ENCODE data around the gene IGSF6.
"Not testable (repeated sequence)": the region's sequence is repeated elsewhere in the genome, so short reads cannot be mapped to it uniquely, and the experiment has no call there.

The IGSF6 gene

DNA sequence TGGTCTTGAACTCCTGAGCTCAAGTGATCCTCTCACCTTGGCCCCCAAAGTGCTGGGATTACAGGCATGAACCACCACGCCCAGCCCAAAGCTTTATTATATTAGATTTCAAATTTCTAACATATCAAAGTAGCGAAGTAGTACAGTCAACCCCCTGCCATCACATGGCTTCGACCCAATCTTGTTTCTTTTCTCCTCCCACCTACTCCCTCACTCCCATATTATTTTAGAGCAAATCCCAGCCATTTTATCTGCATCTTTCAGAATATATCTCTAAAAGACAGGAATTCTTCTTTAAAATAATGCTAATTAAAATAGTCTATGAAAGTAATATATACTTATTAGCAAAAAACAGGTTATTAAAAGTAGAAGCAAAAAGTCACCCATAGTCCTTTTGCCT, 893 bp downstream of the IGSF6 start:
- DNase-seq: no peak

DNA sequence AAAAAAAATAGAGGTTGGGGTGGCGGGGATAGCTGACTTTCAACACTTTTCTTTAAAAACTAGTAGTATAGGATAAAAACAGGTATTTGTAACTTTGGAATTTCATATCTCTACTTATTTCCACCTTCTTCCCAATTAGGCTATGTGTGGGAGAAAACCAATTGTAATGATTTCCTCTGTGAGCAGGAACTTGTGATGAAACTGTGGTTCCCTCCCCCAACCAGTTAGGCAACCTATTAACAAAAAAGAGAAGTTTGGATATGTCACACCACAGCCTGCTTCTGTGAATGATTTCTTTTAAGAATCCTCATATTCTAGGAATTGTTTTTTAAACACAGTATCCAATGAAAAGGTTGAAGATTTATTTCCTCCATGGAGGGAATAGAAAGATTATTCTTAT, 1.9 kb downstream of the IGSF6 start:
- DNase-seq: no peak

DNA sequence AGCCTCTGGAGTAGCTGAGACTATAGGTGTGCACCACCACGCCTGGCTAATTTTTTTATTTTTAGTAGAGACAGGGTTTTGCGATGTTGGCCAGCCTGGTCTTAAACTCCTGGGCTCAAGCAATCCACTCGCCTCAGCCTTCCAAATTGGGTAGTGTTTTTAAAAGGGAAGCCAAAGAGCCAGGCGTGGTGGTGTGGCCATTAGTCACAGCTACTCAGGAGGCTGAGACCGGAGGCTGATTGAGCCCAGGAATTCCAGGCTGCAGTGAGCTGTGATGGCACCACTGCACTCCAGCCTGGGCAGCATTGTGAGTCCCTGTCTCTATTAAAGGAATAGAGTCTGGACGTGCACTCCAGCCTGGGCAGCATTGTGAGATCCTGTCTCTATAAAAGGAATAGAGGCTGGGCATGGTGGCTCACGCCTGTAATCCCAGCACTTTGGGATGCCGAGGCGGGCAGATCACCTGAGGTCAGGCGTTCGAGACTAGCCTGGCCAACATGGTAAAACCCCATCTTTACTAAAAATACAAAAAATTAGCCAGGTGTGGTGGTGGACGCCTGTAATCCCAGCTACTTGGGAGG, 2.5 kb downstream of the IGSF6 start:
- DNase-seq: not testable (repeated sequence)

DNA sequence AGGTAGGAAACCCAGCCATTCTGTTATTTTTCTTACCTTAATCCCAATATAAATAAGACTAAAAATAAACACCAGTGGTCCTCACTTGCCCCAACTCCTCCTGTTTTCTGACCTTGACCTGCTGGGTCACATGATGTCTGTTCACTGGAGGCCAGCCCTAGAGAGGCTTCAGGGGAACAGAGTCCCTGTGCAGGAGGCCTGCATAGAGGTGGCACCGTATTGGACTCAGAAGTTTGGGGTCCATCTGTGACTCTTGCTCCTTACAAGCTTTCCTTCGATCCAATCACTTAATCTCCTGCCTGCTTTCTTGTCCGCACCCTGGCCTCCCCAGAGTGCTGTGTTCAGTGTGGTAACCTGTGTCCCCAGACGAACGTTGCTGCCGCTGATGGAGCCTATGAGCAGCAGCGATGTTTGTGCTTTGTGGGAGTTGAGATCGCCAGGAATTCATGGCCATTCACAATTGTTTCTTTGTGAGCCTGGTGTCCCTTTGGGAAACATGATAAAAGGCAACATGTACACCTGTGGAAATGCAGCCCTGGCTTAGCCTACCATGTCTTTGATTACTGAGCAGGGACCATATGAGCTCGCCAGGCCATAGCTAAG, 4.7 kb downstream of the IGSF6 start:
- no peak for DNase-seq

DNA sequence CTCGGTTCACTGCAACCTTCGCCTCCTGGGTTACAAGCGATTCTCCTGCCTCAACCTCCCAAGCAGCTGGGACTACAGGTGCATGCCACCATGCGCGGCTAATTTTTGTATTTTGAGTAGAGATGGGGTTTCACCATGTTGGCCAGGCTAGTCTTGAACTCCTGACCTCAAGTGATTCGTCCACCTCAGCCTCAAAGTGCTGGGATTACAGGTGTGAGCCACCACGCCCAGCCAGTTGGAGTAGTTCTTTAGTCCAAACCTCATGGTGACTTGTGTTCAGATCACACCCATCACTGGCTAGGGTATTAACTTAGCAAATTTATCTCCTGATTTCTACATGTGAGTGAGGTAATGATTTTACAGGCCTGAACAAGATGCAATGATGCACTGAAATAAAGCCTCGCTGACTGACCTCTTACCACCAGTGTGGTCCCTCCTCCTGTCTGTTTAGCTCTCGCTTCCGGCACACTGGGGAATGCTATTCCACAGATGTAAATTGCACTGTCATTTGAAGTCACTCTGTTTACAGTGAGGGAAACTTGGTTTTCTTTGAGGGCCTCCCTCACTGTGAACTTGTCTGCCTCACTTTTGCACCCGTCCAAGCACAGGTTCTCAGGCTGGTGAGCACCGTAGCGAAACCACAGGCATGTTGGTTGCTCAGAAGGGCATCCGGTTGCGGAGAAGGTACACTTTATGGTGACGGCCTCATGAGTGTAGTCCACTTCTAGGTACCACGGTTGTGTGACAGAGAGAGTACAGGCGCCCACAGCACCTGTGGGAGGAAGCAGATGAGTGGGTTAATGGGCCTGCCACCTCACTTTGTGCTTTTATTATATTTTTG, 5.5 kb downstream of the IGSF6 start:
- DNase-seq: no peak

DNA sequence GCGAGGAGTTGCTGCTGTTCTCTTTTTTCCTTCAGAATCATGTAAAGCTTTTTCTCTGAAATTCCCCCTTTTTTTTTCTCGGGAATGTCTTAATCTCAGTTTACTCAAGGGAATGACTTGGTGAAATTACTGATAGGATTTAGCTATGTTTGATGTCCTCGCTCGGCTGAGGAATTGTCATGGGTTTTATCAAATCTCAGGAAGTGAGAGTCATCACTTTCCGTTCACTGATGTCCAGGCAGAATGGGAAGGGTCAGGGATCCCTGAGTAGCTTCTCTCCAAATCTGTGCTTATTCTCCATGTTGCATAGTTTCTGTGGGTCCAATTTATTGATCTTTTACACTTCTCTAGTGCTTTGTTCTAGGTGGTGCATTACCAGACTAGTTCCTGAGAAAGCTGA, 6.3 kb downstream of the IGSF6 start:
- DNase-seq: no peak

DNA sequence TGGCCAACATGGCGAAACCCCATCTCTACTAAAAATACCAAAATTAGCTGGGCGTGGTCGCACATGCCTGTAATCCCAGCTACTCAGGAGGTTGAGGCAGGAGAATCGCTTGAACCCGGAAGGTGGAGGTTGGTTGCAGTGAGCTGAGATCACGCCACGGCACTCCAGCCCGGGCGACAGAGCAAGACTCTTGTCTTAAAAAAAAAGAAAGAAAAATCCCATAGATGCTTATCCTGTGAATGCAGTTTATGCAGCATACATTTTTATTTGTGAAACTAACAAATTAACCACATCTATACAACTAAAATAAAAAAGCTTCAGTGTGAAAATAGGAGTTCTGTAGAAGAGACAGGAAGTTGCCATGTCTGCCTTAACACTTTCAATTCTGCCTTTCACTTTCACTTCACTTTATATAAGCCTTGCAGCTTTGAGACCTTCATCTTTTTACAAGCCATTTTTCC, 7.1 kb downstream of the IGSF6 start:
- no peak for DNase-seq

DNA sequence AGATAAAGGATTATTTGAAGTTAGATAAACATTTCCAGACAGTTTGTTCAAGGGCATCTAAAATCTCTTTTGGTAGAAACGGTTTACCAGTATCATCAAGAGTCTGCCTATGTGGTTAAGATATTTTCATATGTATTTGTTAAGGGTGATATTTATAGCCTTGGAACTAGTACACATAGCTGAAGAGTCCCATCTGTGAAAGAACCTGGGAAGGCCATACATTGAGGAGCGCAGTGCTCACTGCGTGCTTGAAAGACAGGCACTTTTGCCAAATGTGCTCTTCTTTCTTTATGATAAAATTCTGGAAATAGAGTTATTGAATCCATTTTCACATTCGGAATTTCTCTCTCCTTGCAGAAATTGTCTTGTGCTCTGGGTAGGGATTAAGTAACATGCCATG, 7.7 kb downstream of the IGSF6 start:
- DNase-seq: no peak

DNA sequence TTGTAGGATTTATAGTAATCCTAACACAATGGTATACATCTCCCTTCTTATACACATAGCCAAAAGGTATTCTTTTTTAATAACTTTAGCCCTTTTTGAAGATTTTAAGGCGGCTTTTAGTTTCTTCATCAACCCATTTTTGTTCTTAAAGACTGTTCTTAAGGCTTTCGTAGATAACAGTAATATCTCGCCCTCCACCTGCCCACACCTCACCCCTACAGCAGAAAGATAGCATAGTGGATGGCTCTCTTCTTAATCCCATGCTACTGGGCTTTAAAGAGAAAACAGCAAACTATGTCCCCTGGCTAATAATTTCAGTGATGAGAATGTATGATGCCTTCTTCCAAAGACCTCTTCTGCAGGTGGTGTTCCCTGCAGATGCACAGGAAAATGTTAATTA, 8.6 kb downstream of the IGSF6 start:
- no peak for DNase-seq

DNA sequence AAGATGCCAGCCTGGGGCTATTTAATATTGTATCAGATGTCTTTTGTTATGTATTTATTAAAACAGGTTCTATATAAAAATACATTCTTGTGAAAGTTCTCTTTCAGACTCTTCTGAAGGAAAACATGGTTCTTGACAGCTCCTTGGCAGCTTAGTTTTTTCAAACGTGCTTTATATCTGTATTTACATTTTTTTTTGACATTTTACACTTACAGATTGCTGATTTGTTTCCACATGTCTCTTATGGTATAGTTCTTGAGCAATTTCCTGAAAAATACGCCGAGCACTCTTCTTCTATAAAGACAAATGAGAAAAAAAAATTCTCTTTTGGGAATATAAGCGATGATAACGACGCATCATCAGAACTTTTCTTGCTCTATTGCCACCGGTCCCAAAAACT, 9.5 kb downstream of the IGSF6 start:
- no peak for DNase-seq

DNA sequence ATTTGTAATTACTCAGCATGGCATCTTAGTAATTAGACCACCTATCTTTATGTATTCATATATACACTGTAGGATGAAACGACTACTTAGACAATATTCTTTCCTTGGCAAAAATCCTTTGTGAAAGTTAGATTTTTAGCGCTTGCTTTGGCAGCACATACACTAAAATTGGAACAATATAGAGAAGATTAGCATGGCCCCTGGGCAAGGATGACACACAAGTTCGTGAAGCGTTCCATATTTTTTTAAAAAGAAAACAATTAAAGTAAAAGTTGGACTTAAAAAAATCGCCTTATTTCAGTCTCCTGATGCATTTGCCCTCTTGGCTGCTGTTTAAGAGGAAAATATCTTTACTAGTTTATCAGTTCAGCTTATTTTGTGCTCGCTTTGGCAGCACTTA, 10.5 kb downstream of the IGSF6 start:
- DNase-seq: no peak

DNA sequence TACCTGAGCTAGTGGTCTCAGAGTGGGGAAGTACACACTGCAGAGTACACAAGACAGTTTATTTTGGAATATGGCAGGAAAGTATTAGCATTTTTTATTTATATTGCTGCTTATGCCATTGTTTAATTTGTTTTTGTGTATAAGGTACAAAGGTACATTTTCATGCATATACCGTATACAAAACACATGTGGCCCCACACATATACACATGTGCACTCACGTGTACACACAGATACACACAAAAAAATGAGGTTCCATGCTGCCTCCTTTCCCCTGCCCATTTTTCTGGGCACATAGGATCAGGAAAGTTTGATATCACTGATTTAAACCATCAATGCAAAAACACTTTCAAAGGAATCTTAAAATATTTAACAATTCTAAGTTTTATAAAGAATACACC, 12.9 kb downstream of the IGSF6 start:
- DNase-seq: no peak

DNA sequence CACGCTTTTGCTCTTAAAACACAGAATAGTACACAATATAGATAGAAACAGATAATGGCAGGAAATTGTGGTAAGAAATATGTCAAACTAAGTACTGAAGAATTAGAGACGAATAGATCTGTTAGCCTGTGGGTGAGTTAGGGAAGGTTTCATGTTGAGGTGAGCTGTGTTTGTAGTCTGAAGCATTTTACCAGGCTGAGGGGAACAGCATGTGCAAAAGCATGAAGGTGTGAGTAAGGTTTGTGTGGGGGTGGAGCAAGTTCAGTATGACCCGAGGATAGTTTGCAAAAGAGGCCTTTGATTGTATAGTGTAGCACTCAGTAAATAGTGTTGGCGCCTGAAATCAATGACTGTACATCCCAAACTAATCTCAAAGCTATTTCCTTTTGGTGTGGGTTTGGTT, 13.8 kb downstream of the IGSF6 start:
- DNase-seq: no peak

DNA sequence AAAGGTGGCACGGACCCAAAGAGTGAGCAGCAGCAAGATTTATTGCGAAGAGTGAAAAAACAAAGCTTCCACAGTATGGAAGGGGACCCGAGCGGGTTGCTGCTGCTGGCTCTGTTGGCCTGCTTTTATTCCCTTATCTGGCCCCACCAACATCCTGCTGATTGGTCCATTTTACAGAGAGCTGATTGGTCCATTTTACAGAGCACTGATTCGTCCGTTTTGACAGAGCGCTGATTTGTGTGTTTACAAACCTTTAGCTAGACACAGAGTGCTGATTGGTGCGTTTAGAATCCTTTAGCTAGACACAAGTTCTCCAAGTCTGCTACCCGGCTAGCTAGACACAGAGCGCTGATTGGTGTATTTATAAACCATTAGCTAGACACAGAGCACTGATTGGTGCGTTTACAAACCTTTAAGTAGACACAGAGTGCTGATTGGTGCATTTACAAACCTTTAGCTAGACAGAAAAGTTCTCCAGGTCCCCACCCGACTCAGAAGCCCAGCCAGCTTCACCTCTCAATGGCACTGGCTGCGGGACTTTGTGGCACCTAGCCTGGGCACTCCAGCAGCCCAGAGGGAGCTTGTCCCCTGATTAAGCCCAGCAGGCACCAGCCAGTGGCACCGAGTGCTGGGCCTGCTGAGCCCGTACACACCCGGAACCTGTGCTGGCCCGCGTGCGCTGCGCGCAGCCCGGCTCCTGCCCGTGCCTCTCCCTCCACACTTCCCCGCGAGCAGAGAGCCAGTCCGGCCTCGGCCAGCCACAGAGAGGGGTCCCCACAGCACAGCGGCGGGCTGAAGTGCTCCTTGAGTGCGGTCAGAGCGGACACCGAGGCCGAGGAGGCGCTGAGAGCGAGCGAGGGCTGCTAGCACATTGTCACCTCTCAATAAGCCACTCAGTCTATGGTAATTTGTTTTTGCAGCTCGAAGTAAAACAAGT, 15.1 kb downstream of the IGSF6 start:
- no peak for DNase-seq

DNA sequence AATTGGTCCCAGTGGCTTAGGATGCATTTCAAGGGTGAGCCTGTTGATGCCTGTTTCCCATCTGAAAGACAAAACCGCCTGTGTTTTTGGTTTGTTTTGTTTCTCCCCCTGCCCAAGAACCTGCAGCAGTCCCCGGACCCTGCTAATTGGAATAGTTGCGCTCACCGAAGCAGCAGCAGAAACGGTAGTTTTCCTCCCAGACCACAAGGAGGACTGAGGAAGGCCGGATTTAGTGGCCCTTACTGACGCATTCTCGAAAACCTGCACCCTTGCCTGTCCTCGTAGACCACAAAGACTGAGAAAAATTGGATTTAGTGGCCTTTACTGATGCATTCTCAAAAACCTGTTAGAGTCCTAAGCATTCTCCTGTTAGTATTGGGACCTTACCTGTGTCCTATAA, 16.7 kb downstream of the IGSF6 start:
- DNase-seq: not testable (repeated sequence)

DNA sequence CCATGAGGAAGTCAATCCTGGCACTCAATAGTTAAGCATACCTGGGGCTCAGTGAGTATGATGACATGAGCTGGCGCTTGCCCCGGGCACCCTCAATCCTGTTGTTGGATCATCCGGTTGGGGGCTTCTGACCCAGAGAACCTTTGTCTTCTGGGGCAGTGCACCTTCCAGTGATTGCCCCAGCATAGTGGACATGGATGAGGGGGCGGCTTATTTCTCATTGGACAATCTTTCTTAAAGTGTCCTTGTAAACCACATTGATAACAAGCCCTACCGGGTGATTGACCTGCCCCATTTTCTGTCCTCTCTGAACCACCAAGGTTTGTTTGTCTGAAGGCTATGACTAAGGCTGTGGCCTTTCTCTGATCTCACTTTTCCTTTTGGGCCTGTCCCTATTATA, 18.2 kb downstream of the IGSF6 start:
- no peak for DNase-seq

DNA sequence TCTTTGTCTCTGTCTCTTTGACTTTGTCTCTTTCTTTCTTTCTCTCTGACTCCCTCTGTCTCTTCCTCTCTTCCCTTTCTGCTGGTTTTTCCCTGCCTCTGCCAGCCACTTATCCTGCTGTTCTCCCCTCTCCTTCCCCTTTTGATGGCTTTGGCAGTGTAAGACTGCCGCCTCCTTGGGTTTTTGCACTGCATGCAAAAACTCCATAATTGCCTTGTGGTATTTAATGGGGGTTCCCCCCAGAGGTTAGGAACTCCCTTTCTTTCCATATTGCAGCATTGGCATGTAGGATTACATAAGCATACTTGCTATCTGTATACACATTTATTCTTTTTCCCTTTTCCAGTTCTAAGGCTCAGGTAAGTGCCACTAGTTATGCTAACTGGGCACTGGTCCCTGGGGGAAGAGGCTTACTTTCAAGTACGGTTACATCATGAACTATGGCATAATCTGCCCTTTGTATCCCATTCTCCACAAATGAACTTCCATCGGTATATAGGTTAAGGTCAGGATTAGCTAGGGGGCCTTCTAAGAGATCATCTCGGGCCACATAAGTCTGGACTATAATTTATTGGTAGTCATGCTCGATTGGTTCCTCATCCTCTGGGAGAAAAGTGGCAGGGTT, 20.3 kb downstream of the IGSF6 start:
- DNase-seq: not testable (repeated sequence)

DNA sequence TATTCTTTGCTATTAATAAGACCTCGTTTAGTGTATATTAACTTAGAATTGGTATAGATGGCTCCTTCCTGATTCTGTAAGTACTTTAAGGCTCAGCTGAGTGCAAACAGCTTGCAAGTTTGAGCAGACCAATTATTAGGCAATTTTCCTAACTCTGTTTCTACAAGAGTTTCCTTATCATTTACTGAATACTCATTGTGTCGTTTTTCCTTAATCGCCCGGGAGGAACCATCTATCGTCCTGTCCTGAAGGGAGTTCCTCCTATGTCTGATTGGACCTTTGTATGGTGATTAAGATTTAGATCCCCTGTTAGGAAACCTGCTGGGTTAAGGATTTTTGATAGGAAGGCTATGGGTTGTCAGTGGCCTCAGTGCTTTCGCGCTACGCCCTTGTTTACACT, 21.0 kb downstream of the IGSF6 start:
- DNase-seq: not testable (repeated sequence)

DNA sequence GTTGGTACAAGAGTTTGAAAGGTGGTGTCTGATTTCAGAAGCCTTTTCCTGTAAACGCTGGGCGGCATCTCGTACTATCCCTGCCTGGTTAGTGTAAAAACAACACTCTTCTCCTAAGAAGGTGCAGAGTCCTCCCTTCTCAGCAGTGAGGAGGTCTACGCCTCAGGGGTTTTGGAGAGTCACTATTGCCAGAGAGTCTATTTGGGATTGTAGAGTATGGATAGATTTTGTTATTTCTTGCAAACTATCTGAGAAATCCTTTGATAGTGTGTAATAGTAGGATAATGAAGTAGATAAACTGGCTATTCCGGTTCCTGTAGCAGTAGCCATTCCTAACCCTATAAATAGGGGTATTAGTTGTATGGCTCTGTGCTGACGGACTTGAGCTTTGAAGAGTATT, 21.5 kb downstream of the IGSF6 start:
- DNase-seq: not testable (repeated sequence)

DNA sequence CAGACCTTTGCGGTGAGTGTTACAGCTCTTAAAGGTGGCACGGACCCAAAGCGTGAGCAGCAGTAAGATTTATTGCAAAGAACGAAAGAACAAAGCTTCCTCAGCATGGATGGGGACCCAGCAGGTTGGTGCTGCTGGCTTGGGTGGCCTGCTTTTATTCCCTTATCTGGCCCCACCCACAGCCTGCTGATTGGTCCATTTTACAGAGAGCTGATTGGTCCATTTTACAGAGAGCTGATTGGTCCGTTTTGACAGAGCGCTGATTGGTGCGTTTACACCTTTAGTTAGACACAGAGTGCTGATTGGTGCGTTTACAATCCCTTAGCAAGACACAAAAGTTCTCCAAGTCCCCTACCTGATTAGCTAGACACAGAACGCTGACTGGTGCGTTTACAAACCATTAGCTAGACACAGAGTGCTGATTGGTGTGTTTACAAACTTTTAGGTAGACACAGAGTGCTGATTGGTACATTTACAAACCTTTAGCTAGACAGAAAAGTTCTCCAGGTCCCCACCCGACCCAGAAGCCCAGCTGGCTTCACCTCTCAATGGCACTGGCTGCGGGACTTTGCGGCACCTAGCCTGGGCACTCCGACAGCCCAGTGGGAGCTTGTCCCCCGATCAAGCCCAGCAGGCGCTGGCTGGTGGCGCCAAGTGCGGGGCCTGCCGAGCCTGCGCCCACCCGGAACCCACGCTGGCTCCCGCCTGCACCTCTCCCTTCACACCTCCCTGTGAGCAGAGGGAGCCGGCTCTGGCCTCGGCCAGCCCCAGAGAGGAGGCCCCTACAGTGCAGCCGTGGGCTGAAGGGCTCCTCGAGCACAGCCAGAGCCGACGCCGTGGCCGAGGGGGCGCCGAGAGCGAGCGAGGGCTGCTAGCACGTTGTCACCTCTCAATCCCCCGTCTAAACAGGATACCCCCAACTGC, 22.5 kb downstream of the IGSF6 start:
- not testable (repeated sequence) for DNase-seq

DNA sequence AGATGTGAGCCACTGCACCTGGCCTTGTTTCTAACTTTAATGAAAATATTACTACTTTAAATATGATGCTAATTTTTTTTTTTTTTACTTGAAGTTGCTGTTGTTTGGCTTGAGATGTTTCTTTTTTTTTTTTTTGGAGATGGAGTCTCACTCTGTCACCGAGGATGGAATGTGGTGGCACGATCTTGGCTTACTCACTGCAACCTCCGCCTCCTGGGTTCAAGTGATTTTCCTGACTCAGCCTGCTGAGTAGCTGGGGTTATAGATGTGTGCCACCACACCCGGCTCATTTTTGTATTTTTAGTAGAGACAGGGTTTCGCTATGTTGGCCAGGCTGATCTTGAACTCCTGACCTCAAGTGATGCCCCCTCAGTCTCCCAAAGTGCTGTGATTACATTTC, 23.6 kb downstream of the IGSF6 start:
- no peak for DNase-seq

Measured in SHP77 (cell line).